NK-92 (cell line): ENCODE measurements around the gene TLE2.
"Not testable (repeated sequence)": the region's sequence is repeated elsewhere in the genome, so short reads cannot be mapped to it uniquely, and the experiment has no call there.

ENCODE experiments used
- DNase-seq: peaks from one replicate; lab custom pipeline; 2025; ENCODE audit not compliant: unreplicated experiment; lab: John Stamatoyannopoulos, UW

Gene TLE2

GRCh38 chr19:3015126-3016057 lies 13.7 kb downstream of the TLE2 start:
- no peak for DNase-seq

GRCh38 chr19:3014135-3014534 lies 14.9 kb downstream of the TLE2 start:
- DNase-seq = no peak

- no peak for DNase-seq
Observed at GRCh38 chr19:3013263-3013725, 15.8 kb downstream of the TLE2 start.

- no peak for DNase-seq
Observed at GRCh38 chr19:3012621-3013262, 16.3 kb downstream of the TLE2 start.

GRCh38 chr19:3012059-3012458 lies 17.0 kb downstream of the TLE2 start:
- not testable (repeated sequence) for DNase-seq

GRCh38 chr19:3010871-3011270 lies 18.2 kb downstream of the TLE2 start:
- DNase-seq = no peak

GRCh38 chr19:3008994-3009393 lies 20.1 kb downstream of the TLE2 start:
- no peak for DNase-seq

GRCh38 chr19:3007975-3008374 lies 21.1 kb downstream of the TLE2 start:
- no peak for DNase-seq

GRCh38 chr19:3006075-3006767 lies 22.9 kb downstream of the TLE2 start:
- no peak for DNase-seq

GRCh38 chr19:3005345-3005744 lies 23.7 kb downstream of the TLE2 start:
- no peak for DNase-seq

GRCh38 chr19:3004522-3004921 lies 24.6 kb downstream of the TLE2 start:
- DNase-seq = no peak

GRCh38 chr19:3003046-3003445 lies 26.0 kb downstream of the TLE2 start:
- DNase-seq = no peak

- DNase-seq = no peak
Observed at GRCh38 chr19:3001235-3001800, 27.8 kb downstream of the TLE2 start.

GRCh38 chr19:2998642-2999041 lies 30.4 kb downstream of the TLE2 start:
- DNase-seq = no peak

- no peak for DNase-seq
Observed at GRCh38 chr19:2997720-2998119, 31.4 kb downstream of the TLE2 start.

GRCh38 chr19:2994588-2995131 lies 34.4 kb downstream of the TLE2 start:
- DNase-seq = no peak

GRCh38 chr19:2993579-2993978 lies 35.5 kb downstream of the TLE2 start:
- no peak for DNase-seq

- no peak for DNase-seq
Observed at GRCh38 chr19:2992958-2993357, 36.1 kb downstream of the TLE2 start.

GRCh38 chr19:2992333-2992732 lies 36.7 kb downstream of the TLE2 start:
- DNase-seq = not testable (repeated sequence)

GRCh38 chr19:2989236-2989946 lies 39.7 kb downstream of the TLE2 start:
- DNase-seq = no peak
